HL-60 (cell line): ENCODE measurements around the gene CNPY2.

ENCODE experiments used
- DNase-seq, 2 experiments: peaks; one replicate each; pipeline ENCODE4 v3.0.0-alpha.2; 2010 to 2020; ENCODE audit warnings: low read depth in 1 of 2, low spot score in 1 of 2
- H3K27ac ChIP-seq: fragments of 250-450 bp; sonication (Bioruptor Pico); replicated peaks from 2 replicates; pipeline ENCODE4 v1.5.1; 2020; ENCODE audit warnings: mild to moderate bottlenecking, moderate library complexity
- H3K27me3 ChIP-seq: fragments of 250-450 bp; sonication (Bioruptor Pico); 2 replicates; pipeline ENCODE4 v1.5.1; 2021; ENCODE audit warnings: mild to moderate bottlenecking, moderate library complexity; ENCODE audit not compliant: insufficient read depth, poor library complexity, severe bottlenecking
- H3K4me3 ChIP-seq: replicated peaks from 2 replicates; pipeline ENCODE4 v1.5.1; 2011; ENCODE audit warnings: mild to moderate bottlenecking, control low read depth, low read length; ENCODE audit not compliant: insufficient read depth
- CTCF ChIP-seq: IDR thresholded peaks from one replicate; pipeline ENCODE4 v1.5.1; 2011; ENCODE audit warnings: low read length, control low read depth, inconsistent platforms; ENCODE audit not compliant: insufficient read depth
- GABPA ChIP-seq: IDR thresholded peaks from 2 replicates; pipeline ENCODE4 v1.6.1; 2012; ENCODE audit warnings: low read depth
- POLR2AphosphoS5 ChIP-seq: IDR thresholded peaks from 2 replicates; pipeline ENCODE4 v1.6.1; 2012; ENCODE audit warnings: low read depth
- SPI1 ChIP-seq: IDR thresholded peaks from 2 replicates; pipeline ENCODE4 v1.6.1; 2012; ENCODE audit warnings: low read depth, mild to moderate bottlenecking, borderline replicate concordance
- TF ChIP-seq, protein P1 (sequence below): IDR thresholded peaks from 2 replicates; pipeline ENCODE4 v1.6.1; 2012; ENCODE audit warnings: low read depth; ENCODE audit not compliant: insufficient replicate concordance

Gene CNPY2

DNA sequence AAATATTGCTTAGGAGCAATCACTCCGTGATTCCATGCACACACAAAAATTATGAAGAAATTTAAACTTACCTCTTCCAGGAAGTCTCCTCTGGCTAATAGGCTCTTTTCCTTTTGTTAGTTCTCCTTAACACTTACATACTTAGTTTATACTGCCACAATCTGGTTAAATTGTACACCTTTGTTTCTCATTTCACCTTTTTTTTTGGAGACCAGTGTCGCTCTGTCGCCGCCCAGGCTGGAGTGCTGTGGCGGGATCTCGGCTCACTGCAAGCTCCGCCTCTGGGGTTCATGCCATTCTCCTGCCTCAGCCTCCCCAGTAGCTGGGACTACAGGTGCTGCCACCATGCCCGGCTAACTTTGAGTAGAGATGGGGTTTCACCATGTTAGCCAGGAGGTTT, 55.4 kb downstream of the CNPY2 start:
- no peak overlapping the region for H3K27ac ChIP-seq
- DNase-seq: no peak
- no peak for TF ChIP-seq SPI1
- TF ChIP-seq, protein P1, sequence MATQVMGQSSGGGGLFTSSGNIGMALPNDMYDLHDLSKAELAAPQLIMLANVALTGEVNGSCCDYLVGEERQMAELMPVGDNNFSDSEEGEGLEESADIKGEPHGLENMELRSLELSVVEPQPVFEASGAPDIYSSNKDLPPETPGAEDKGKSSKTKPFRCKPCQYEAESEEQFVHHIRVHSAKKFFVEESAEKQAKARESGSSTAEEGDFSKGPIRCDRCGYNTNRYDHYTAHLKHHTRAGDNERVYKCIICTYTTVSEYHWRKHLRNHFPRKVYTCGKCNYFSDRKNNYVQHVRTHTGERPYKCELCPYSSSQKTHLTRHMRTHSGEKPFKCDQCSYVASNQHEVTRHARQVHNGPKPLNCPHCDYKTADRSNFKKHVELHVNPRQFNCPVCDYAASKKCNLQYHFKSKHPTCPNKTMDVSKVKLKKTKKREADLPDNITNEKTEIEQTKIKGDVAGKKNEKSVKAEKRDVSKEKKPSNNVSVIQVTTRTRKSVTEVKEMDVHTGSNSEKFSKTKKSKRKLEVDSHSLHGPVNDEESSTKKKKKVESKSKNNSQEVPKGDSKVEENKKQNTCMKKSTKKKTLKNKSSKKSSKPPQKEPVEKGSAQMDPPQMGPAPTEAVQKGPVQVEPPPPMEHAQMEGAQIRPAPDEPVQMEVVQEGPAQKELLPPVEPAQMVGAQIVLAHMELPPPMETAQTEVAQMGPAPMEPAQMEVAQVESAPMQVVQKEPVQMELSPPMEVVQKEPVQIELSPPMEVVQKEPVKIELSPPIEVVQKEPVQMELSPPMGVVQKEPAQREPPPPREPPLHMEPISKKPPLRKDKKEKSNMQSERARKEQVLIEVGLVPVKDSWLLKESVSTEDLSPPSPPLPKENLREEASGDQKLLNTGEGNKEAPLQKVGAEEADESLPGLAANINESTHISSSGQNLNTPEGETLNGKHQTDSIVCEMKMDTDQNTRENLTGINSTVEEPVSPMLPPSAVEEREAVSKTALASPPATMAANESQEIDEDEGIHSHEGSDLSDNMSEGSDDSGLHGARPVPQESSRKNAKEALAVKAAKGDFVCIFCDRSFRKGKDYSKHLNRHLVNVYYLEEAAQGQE: no peak
- no peak for TF ChIP-seq CTCF
- TF ChIP-seq GABPA: no peak
- no peak for TF ChIP-seq POLR2AphosphoS5
- H3K4me3 ChIP-seq: no peak overlapping the region
- no peaks in the 10 kb centered on the region for H3K27me3 ChIP-seq
